DND-41 (cell line): ENCODE measurements around the gene FBXW12.

Source experiments
- EZH2 ChIP-seq: IDR thresholded peaks from 3 replicates; pipeline ENCODE4 v1.6.1; 2012; ENCODE audit warnings: borderline replicate concordance, low read depth, mild to moderate bottlenecking, moderate library complexity, low read length, inconsistent platforms; ENCODE audit not compliant: severe bottlenecking
- TF ChIP-seq, protein P1 (sequence below): IDR thresholded peaks from 2 replicates; pipeline ENCODE4 v1.5.1; 2012; ENCODE audit warnings: borderline replicate concordance, low read length, moderate library complexity, mild to moderate bottlenecking; ENCODE audit not compliant: poor library complexity, severe bottlenecking; ENCODE audit errors: extremely low read depth

DNA sequence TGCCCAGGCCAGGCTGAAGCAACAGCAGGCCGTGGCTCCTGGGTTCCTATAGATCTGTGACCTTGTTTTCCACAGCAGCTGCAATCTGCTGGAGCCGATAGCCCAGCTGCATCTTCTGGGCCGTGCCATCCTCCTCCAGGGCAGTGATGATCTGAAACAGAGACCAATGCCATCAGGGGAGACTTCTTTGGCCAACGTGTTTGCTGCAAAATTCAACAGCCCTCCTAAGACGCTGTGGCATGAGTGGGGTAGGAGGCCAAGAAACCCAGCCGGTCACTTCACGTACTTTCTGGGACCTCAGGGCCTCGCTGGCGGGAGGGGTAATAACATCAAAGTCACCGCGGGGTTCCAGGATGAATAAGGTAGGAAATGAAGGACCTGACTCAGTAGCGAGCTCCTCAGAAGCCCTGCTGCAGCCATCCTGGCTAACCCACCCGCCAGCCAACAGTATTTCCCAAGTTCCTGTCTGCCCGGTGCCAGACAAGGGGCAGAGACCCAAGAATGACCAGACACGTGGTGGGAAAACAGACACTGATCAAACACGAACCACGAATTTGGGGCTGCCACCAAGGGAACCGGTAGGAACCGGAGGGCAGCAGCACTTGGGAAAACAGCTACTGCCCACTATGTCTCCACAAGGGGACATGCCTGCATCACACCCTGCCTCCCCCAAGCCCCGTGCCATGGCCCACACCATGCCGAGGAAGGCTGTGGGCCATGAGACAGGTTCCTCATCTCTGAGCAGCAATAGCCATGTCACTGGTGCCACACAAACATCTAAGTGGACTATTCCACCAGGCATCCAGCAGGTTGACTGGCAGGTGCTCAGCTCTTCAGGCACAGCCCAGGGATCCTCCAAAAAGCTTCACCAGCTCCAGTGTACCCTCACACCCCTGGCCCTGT, 32.7 kb downstream of the FBXW12 start:
- TF ChIP-seq, protein P1, sequence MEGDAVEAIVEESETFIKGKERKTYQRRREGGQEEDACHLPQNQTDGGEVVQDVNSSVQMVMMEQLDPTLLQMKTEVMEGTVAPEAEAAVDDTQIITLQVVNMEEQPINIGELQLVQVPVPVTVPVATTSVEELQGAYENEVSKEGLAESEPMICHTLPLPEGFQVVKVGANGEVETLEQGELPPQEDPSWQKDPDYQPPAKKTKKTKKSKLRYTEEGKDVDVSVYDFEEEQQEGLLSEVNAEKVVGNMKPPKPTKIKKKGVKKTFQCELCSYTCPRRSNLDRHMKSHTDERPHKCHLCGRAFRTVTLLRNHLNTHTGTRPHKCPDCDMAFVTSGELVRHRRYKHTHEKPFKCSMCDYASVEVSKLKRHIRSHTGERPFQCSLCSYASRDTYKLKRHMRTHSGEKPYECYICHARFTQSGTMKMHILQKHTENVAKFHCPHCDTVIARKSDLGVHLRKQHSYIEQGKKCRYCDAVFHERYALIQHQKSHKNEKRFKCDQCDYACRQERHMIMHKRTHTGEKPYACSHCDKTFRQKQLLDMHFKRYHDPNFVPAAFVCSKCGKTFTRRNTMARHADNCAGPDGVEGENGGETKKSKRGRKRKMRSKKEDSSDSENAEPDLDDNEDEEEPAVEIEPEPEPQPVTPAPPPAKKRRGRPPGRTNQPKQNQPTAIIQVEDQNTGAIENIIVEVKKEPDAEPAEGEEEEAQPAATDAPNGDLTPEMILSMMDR = no peak
- no peak for TF ChIP-seq EZH2
